ENCODE results near the gene RILP.

The RILP gene

GRCh38 chr17:1604831-1605528 lies 44.7 kb downstream of the RILP start:
- no peak for DNase-seq (ENCODE audit: low read depth)

DNA sequence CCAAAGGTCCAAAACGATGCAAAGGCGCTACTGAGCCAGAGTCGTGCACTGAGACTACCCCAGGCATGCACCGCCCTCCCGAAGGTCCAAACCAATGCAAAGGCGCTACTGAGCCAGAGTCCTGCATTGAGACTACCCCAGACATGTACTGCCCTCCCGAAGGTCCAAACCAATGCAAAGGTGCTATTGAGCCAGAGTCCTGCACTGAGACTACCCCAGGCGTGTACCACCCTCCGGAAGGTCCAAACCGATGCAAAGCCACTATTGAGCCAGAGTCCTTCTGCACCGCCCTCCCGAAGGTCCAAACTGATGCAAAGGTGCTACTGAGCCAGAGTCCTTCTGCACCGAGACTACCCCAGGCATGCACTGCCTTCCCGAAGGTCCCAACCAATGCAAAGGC lies 48.1 kb downstream of the RILP start:
- DNase-seq (ENCODE audit: low read depth): no peak

GRCh38 chr17:1598399-1599095 lies 51.1 kb downstream of the RILP start:
- no peak for DNase-seq (ENCODE audit: low read depth)

DNA sequence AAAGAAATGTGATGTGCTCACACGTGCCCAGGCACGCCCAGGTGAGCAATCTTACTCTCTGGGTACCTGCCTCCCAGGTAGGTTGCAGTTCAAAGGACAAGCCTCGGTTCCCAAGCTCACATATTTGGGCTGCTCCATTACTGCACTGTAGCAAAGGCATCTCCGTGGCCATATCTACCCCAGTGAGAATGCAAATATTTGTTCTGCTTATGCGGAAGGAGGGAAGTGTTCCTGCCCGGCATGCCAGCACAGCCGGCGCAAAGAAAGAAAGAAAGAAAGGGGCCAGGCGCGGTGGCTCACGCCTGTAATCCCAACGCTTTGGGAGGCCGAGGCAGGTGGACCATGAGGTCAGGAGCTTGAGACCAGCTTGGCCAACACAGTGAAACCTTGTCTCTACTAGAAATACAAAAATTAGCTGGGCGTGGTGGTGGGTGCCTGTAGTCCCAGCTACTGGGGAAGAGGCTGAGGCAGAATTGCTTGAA lies 51.8 kb downstream of the RILP start:
- DNase-seq (ENCODE audit: low read depth): no peak
